H9 (cell line): Measurements from ENCODE around the gene PCDHGA8. TPM values are rescaled to one million over a fixed set of nuclear protein-coding genes. Genes with fewer than 3 reads are reported as not detected.

Source experiments
- DNase-seq: peaks from one replicate; pipeline ENCODE4 v3.0.0-alpha.2; 2017
- H2AFZ ChIP-seq: one replicate; pipeline ENCODE4 v1.6.1; 2013; ENCODE audit warnings: mild to moderate bottlenecking, low read length, control low read depth, moderate library complexity
- H2AK5ac ChIP-seq: 2 replicates; pipeline ENCODE4 v1.6.1; 2013; ENCODE audit warnings: low read length, control low read depth, mixed read lengths; ENCODE audit not compliant: insufficient read length
- H2BK120ac ChIP-seq: one replicate; pipeline ENCODE4 v1.6.1; 2013; ENCODE audit warnings: low read depth, mild to moderate bottlenecking, low read length, control low read depth, inconsistent platforms; ENCODE audit not compliant: poor library complexity, severe bottlenecking
- H2BK12ac ChIP-seq: 2 replicates; pipeline ENCODE4 v1.6.1; 2013; ENCODE audit warnings: low read length, control low read depth, mixed read lengths, low read depth; ENCODE audit not compliant: insufficient read length
- H2BK15ac ChIP-seq: 2 replicates; pipeline ENCODE4 v1.6.1; 2013; ENCODE audit warnings: low read depth, low read length, control low read depth
- H2BK20ac ChIP-seq: one replicate; pipeline ENCODE4 v1.6.1; 2013; ENCODE audit warnings: low read depth, mild to moderate bottlenecking, low read length, control low read depth, inconsistent platforms; ENCODE audit not compliant: poor library complexity, severe bottlenecking
- H2BK5ac ChIP-seq: 2 replicates; pipeline ENCODE4 v1.6.1; 2013; ENCODE audit warnings: low read length, control low read depth, mixed read lengths; ENCODE audit not compliant: insufficient read length
- H3K14ac ChIP-seq: 2 replicates; pipeline ENCODE4 v1.6.1; 2013; ENCODE audit warnings: low read length, control low read depth; ENCODE audit not compliant: insufficient read depth
- H3K18ac ChIP-seq: 2 replicates; pipeline ENCODE4 v1.6.1; 2013; ENCODE audit warnings: low read depth, mild to moderate bottlenecking, mixed read lengths, low read length, control low read depth; ENCODE audit not compliant: insufficient read length
- H3K23ac ChIP-seq: 2 replicates; pipeline ENCODE4 v1.6.1; 2013; ENCODE audit warnings: low read length, control low read depth, mixed read lengths, low read depth; ENCODE audit not compliant: insufficient read length
- H3K23me2 ChIP-seq: 2 replicates; pipeline ENCODE4 v1.6.1; 2013; ENCODE audit warnings: low read depth, mild to moderate bottlenecking, mixed read lengths, low read length, control low read depth; ENCODE audit not compliant: insufficient read length, poor library complexity, severe bottlenecking
- H3K27ac ChIP-seq: 2 replicates; pipeline ENCODE4 v1.5.1; 2013; ENCODE audit warnings: low read length, control low read depth, mixed read lengths, low read depth; ENCODE audit not compliant: insufficient read length
- H3K27me3 ChIP-seq: 2 replicates; pipeline ENCODE4 v1.6.1; 2013; ENCODE audit warnings: low read length, control low read depth, inconsistent platforms; ENCODE audit not compliant: insufficient read depth
- H3K4ac ChIP-seq: 2 replicates; pipeline ENCODE4 v1.6.1; 2013; ENCODE audit warnings: low read depth, mild to moderate bottlenecking, control low read depth, inconsistent platforms, low read length, moderate library complexity
- H3K4me1 ChIP-seq: 2 replicates; pipeline ENCODE4 v1.6.1; 2013; ENCODE audit warnings: low read length, control low read depth, inconsistent platforms; ENCODE audit not compliant: insufficient read depth
- H3K4me2 ChIP-seq: 2 replicates; pipeline ENCODE4 v1.6.1; 2013; ENCODE audit warnings: low read length, control low read depth, mixed read lengths; ENCODE audit not compliant: insufficient read length, insufficient read depth
- H3K56ac ChIP-seq: 2 replicates; pipeline ENCODE4 v1.6.1; 2013; ENCODE audit warnings: low read depth, mild to moderate bottlenecking, mixed read lengths, low read length, control low read depth; ENCODE audit not compliant: insufficient read length
- H3K79me1 ChIP-seq: 2 replicates; pipeline ENCODE4 v1.6.1; 2013; ENCODE audit warnings: low read depth, mild to moderate bottlenecking, moderate library complexity, low read length, control low read depth, inconsistent platforms; ENCODE audit not compliant: insufficient read depth, poor library complexity, severe bottlenecking
- H3K79me2 ChIP-seq: 2 replicates; pipeline ENCODE4 v1.6.1; 2013; ENCODE audit warnings: low read length, control low read depth, inconsistent platforms; ENCODE audit not compliant: insufficient read depth
- H3K9ac ChIP-seq: 2 replicates; pipeline ENCODE4 v1.6.1; 2013; ENCODE audit warnings: low read length, control low read depth, mixed read lengths; ENCODE audit not compliant: insufficient read length; ENCODE audit errors: extremely low read depth
- H3K9me3 ChIP-seq: one replicate; pipeline ENCODE4 v1.6.1; 2013; ENCODE audit warnings: low read depth, low read length, inconsistent platforms; ENCODE audit not compliant: control insufficient read depth
- H3T11ph ChIP-seq: one replicate; pipeline ENCODE4 v1.6.1; 2013; ENCODE audit warnings: mild to moderate bottlenecking, low read length, control low read depth, inconsistent platforms
- H4K20me1 ChIP-seq: one replicate; pipeline ENCODE4 v1.6.1; 2013; ENCODE audit not compliant: control insufficient read depth, insufficient read length, insufficient read depth
- H4K5ac ChIP-seq: 2 replicates; pipeline ENCODE4 v1.6.1; 2013; ENCODE audit warnings: low read depth, mild to moderate bottlenecking, mixed read lengths, low read length, control low read depth; ENCODE audit not compliant: insufficient read length
- H4K8ac ChIP-seq: replicated peaks from 2 replicates; pipeline ENCODE4 v1.6.1; 2013; ENCODE audit warnings: low read length, control low read depth, mixed read lengths, low read depth; ENCODE audit not compliant: insufficient read length
- H4K91ac ChIP-seq: 2 replicates; pipeline ENCODE4 v1.6.1; 2013; ENCODE audit warnings: low read depth, mild to moderate bottlenecking, moderate library complexity, mixed read lengths, low read length, control low read depth; ENCODE audit not compliant: insufficient read length
- H3K27ac Mint-ChIP-seq, 3 experiments: 2 replicates in 2 of 3; 3 replicates in 1 of 3; pipeline ENCODE4 v1.8.0; 2020 to 2021; ENCODE audit warnings: mixed read lengths in 3 of 3, mild to moderate bottlenecking in 1 of 3, moderate library complexity in 1 of 3
- H3K27me3 Mint-ChIP-seq: 2 replicates; pipeline ENCODE4 v1.8.0; 2021; ENCODE audit warnings: low read depth, mild to moderate bottlenecking, moderate library complexity, mixed read lengths
- H3K36me3 Mint-ChIP-seq, 3 experiments: 2 replicates in 2 of 3; 3 replicates in 1 of 3; pipeline ENCODE4 v1.8.0; 2020 to 2021; ENCODE audit warnings: low read depth in 3 of 3, mixed read lengths in 3 of 3; ENCODE audit not compliant: insufficient read depth in 1 of 3
- H3K4me1 Mint-ChIP-seq, 2 experiments: 2 replicates each; pipeline ENCODE4 v1.8.0; 2020; ENCODE audit warnings: mixed read lengths in 2 of 2
- H3K4me3 Mint-ChIP-seq, 2 experiments: 2 replicates in 1 of 2; 3 replicates in 1 of 2; pipeline ENCODE4 v1.8.0; 2020 to 2021; ENCODE audit warnings: mild to moderate bottlenecking in 2 of 2, mixed read lengths in 2 of 2, moderate library complexity in 1 of 2
- H3K9me3 Mint-ChIP-seq, 2 experiments: 2 replicates in 1 of 2; 3 replicates in 1 of 2; pipeline ENCODE4 v1.8.0; 2020; ENCODE audit warnings: mild to moderate bottlenecking in 2 of 2, mixed read lengths in 2 of 2, moderate library complexity in 1 of 2
- CTCF ChIP-seq: fragments of 200-600 bp; sonication (generic); conservative IDR thresholded peaks from 3 replicates; pipeline ENCODE4 v1.8.0; 2021; ENCODE audit warnings: antibody characterized with exemption, mild to moderate bottlenecking
- WGBS: extraction: QIAGEN DNeasy Blood & Tissue Kit; methylation state at CpG from one replicate; pipeline ENCODE4 v1.1.7; 2013; ENCODE audit warnings: missing lambda C conversion rate, low lambda C conversion rate, mixed read lengths; ENCODE audit not compliant: insufficient read length; ENCODE audit errors: extremely low coverage; 5-methylcytosine and 5-hydroxymethylcytosine counted together
- total RNA-seq: library from RNA; stranded (reverse); gene quantifications from 2 replicates; pipeline ENCODE4 v1.2.1, GENCODE V29; 2021

PCDHGA8 gene
- total RNA-seq, 1 experiment from 2014 or later: 0.90 TPM

DNA sequence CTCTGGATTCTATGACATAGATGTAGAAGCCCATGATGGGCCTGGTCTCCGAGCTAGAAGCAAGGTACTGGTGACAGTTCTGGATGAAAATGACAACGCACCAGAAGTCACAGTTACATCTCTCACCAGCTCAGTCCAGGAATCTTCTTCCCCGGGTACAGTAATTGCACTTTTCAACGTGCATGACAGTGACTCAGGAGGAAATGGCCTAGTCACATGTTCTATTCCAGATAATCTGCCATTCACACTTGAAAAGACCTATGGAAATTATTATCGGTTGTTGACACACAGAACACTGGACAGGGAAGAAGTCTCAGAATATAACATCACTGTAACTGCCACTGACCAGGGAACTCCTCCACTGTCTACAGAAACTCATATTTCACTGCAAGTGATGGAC, 36.3 kb upstream of the PCDHGA8 start:
- no peak overlapping the region for H2AK5ac ChIP-seq
- no peaks in the 10 kb centered on the region for H3K79me2 ChIP-seq
- Mint-ChIP-seq H3K4me1 (peaks cover 2 to 3% of the 10 kb centered on the region in 2 experiments; a peak in 2 of 4 replicates), H3K27ac (no peak overlapping the region), H3K9me3 (peaks cover 60 to 63% of the 10 kb centered on the region in 2 experiments), H3K4me3 (peak overlapping the region in 1 of 2 experiments; percentile 8; a peak in 1 of 5 replicates), H3K27me3 (peaks cover 3% of the 10 kb centered on the region), H3K36me3 (peaks cover 25 to 68% (median 50%) of the 10 kb centered on the region in 3 experiments)
- H3K4me1 ChIP-seq: no peaks in the 10 kb centered on the region
- no peak overlapping the region for H2BK15ac ChIP-seq
- H3K18ac ChIP-seq: no peak overlapping the region
- H2BK5ac ChIP-seq: no peak overlapping the region
- no peak overlapping the region for H3K56ac ChIP-seq
- H3K27ac ChIP-seq: no peak overlapping the region
- no peak overlapping the region for H3K4ac ChIP-seq
- no peak overlapping the region for H2BK120ac ChIP-seq
- H3T11ph ChIP-seq: no peak overlapping the region
- no peak overlapping the region for H3K14ac ChIP-seq
- TF ChIP-seq CTCF: no peak
- no CpG with 5 or more reads among the region's 5 CpGs for WGBS
- no peak overlapping the region for H3K4me2 ChIP-seq
- H4K91ac ChIP-seq: no peak overlapping the region
- no peak overlapping the region for H3K9ac ChIP-seq
- no peak for DNase-seq
- no peak overlapping the region for H2BK12ac ChIP-seq
- H2BK20ac ChIP-seq: no peak overlapping the region
- H3K27me3 ChIP-seq: no peaks in the 10 kb centered on the region
- no peak overlapping the region for H4K8ac ChIP-seq
- H3K9me3 ChIP-seq: peaks cover 29% of the 10 kb centered on the region
- no peak overlapping the region for H2AFZ ChIP-seq
- H3K23me2 ChIP-seq: no peaks in the 10 kb centered on the region
- H3K23ac ChIP-seq: no peak overlapping the region
- H3K79me1 ChIP-seq: no peaks in the 10 kb centered on the region
- no peak overlapping the region for H4K5ac ChIP-seq
- H4K20me1 ChIP-seq: no peaks in the 10 kb centered on the region
